KMS-11 (cell line): ENCODE data around the gene CLASRP.

Experiments
- H2AFZ ChIP-seq: fragments of 200-600 bp; sonication (generic); 2 replicates; pipeline ENCODE4 v1.6.1; 2016; ENCODE audit warnings: antibody characterized with exemption, mixed run types, low read depth
- H3K27ac ChIP-seq: fragments of 200-600 bp; sonication (generic); 2 replicates; pipeline ENCODE4 v1.6.1; 2016; ENCODE audit warnings: mild to moderate bottlenecking, mixed run types
- H3K27me3 ChIP-seq: fragments of 200-600 bp; sonication (generic); 2 replicates; pipeline ENCODE4 v1.6.1; 2017; ENCODE audit warnings: mild to moderate bottlenecking, low read depth, mixed run types, moderate library complexity; ENCODE audit not compliant: insufficient read depth
- H3K36me3 ChIP-seq: fragments of 200-600 bp; sonication (generic); 2 replicates; pipeline ENCODE4 v1.6.1; 2017; ENCODE audit warnings: mild to moderate bottlenecking, mixed run types; ENCODE audit not compliant: insufficient read depth
- H3K4me1 ChIP-seq: fragments of 200-600 bp; sonication (generic); 2 replicates; pipeline ENCODE4 v1.6.1; 2016; ENCODE audit warnings: mild to moderate bottlenecking, low read depth, mixed run types; ENCODE audit not compliant: poor library complexity, severe bottlenecking
- H3K4me2 ChIP-seq: fragments of 200-600 bp; sonication (generic); 2 replicates; pipeline ENCODE4 v1.7.0; 2016; ENCODE audit warnings: mild to moderate bottlenecking, mixed run types
- H3K4me3 ChIP-seq: fragments of 200-600 bp; sonication (generic); IDR thresholded peaks from 2 replicates; pipeline ENCODE4 v1.6.1; 2017; ENCODE audit warnings: low read depth, low read length, mixed read lengths; ENCODE audit not compliant: insufficient read depth
- H3K79me2 ChIP-seq: fragments of 200-600 bp; sonication (generic); 2 replicates; pipeline ENCODE4 v1.6.1; 2016; ENCODE audit warnings: low read depth, mixed run types; ENCODE audit not compliant: insufficient read depth
- H3K9ac ChIP-seq: fragments of 200-600 bp; sonication (generic); 2 replicates; pipeline ENCODE4 v1.6.1; 2016; ENCODE audit warnings: mild to moderate bottlenecking, mixed run types
- H4K20me1 ChIP-seq: fragments of 200-600 bp; sonication (generic); 2 replicates; pipeline ENCODE4 v1.6.1; 2016; ENCODE audit warnings: mild to moderate bottlenecking, mixed run types; ENCODE audit not compliant: insufficient read depth
- CTCF ChIP-seq: fragments of 200-600 bp; sonication (generic); conservative IDR thresholded peaks from 2 replicates; pipeline ENCODE4 v1.6.1; 2017; ENCODE audit warnings: low read depth, mild to moderate bottlenecking, antibody characterized with exemption, low read length, moderate library complexity, mixed read lengths

Gene CLASRP, protein sequence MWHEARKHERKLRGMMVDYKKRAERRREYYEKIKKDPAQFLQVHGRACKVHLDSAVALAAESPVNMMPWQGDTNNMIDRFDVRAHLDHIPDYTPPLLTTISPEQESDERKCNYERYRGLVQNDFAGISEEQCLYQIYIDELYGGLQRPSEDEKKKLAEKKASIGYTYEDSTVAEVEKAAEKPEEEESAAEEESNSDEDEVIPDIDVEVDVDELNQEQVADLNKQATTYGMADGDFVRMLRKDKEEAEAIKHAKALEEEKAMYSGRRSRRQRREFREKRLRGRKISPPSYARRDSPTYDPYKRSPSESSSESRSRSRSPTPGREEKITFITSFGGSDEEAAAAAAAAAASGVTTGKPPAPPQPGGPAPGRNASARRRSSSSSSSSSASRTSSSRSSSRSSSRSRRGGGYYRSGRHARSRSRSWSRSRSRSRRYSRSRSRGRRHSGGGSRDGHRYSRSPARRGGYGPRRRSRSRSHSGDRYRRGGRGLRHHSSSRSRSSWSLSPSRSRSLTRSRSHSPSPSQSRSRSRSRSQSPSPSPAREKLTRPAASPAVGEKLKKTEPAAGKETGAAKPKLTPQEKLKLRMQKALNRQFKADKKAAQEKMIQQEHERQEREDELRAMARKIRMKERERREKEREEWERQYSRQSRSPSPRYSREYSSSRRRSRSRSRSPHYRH

GRCh38 chr19:45038931-45039893 is at the start of gene CLASRP:
Gene CLASRP, plus strand, starts transcription at chr19:45039045. Its CDS starts 1,168 bp downstream, at chr19:45040213.
- no peak within 1 kb of the TSS for H3K4me3 ChIP-seq
- H3K4me1 ChIP-seq: peaks cover 20% of the 10 kb centered on the region
- H3K9ac ChIP-seq: peak within 1 kb of the TSS; percentile 63; the same call in 1 of the 2 replicates
- H3K27me3 ChIP-seq: no peaks in the 10 kb centered on the region
- peak within 1 kb of the TSS; percentile 63 for H3K27ac ChIP-seq
- H3K36me3 ChIP-seq: peaks cover 6% of the 10 kb centered on the region; the same call in 1 of the 2 replicates
- no peak for TF ChIP-seq CTCF
- peak within 1 kb of the TSS; percentile 60; the same call in 1 of the 2 replicates for H2AFZ ChIP-seq
- peak within 1 kb of the TSS; percentile 98 for H3K4me2 ChIP-seq
- peaks cover 7% of the 10 kb centered on the region; the same call in 1 of the 2 replicates for H4K20me1 ChIP-seq
- H3K79me2 ChIP-seq: peaks cover 41% of the 10 kb centered on the region

DNA sequence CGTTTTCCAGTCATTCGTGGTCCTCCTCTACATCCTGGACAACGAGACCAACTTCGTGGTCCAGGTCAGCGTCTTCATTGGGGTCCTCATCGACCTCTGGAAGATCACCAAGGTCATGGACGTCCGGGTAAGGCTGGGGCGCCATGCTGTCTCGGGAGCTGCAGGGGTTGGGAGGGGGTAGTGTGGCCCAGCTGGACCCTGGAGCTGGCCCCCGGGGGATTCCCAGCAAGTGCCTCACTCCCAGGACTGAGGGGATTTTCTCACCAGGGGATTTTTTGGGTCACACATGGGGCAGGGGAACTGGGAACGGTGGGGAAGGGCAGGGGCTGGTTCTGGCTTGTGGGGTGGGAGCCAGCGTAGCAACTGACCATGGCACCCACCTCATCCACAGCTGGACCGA is 48.4 kb upstream of the CLASRP start:
- Histone ChIP-seq H3K27me3 (no peaks in the 10 kb centered on the region), H3K4me1 (peaks cover 22% of the 10 kb centered on the region), H3K9ac (no peak overlapping the region), H3K4me2 (no peak overlapping the region), H3K4me3 (no peak overlapping the region), H4K20me1 (no peaks in the 10 kb centered on the region), H2AFZ (no peak overlapping the region), H3K27ac (no peak overlapping the region), H3K79me2 (no peaks in the 10 kb centered on the region), H3K36me3 (no peaks in the 10 kb centered on the region)
- no peak for TF ChIP-seq CTCF

GRCh38 chr19:44990966-44991365 is 47.9 kb upstream of the CLASRP start:
- Histone ChIP-seq H3K79me2 (no peaks in the 10 kb centered on the region), H4K20me1 (no peaks in the 10 kb centered on the region), H3K4me1 (peaks cover 25% of the 10 kb centered on the region), H3K9ac (no peak overlapping the region), H3K27me3 (no peaks in the 10 kb centered on the region), H3K4me2 (no peak overlapping the region), H2AFZ (no peak overlapping the region), H3K4me3 (no peak overlapping the region), H3K27ac (no peak overlapping the region), H3K36me3 (no peaks in the 10 kb centered on the region)
- no peak for TF ChIP-seq CTCF
